ENCODE measurements around the gene LIN28B. TPM values are rescaled to one million over a fixed set of nuclear protein-coding genes. Genes with fewer than 3 reads are reported as not detected.

LIN28B gene
- total RNA-seq, 4 donors from 2014 or later: not detected

DNA sequence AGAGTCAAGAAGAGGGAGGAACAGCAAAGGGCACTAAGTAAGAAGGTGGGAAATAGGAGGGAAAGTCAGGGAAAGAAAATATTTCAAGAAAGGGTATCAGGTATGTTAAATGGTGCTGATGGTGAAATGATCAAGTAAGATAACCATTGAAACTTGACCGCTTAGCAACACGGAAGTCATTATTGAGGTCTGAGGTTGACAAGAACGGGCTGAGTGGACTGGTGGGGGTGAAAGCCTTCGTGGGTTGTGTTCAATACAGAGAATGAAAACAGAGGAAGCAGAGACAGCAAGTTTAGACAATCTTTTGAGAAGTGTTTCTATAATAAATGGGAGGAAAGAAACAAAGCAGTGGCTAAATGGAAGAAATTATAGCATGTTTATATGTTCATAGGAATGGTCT is 72.0 kb downstream of the LIN28B start:
- TF ChIP-seq, protein P1, sequence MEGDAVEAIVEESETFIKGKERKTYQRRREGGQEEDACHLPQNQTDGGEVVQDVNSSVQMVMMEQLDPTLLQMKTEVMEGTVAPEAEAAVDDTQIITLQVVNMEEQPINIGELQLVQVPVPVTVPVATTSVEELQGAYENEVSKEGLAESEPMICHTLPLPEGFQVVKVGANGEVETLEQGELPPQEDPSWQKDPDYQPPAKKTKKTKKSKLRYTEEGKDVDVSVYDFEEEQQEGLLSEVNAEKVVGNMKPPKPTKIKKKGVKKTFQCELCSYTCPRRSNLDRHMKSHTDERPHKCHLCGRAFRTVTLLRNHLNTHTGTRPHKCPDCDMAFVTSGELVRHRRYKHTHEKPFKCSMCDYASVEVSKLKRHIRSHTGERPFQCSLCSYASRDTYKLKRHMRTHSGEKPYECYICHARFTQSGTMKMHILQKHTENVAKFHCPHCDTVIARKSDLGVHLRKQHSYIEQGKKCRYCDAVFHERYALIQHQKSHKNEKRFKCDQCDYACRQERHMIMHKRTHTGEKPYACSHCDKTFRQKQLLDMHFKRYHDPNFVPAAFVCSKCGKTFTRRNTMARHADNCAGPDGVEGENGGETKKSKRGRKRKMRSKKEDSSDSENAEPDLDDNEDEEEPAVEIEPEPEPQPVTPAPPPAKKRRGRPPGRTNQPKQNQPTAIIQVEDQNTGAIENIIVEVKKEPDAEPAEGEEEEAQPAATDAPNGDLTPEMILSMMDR (IDR thresholded peaks at IDR 0.05; ENCODE audit: low read depth): no peak

GRCh38 chr6:105029581-105029980 is 72.7 kb downstream of the LIN28B start:
- TF ChIP-seq, protein P1 (IDR thresholded peaks at IDR 0.05; ENCODE audit: low read depth): no peak

- TF ChIP-seq, protein P1 (IDR thresholded peaks at IDR 0.05; ENCODE audit: low read depth): no peak
Observed at GRCh38 chr6:105034470-105034869, 77.6 kb downstream of the LIN28B start.

DNA sequence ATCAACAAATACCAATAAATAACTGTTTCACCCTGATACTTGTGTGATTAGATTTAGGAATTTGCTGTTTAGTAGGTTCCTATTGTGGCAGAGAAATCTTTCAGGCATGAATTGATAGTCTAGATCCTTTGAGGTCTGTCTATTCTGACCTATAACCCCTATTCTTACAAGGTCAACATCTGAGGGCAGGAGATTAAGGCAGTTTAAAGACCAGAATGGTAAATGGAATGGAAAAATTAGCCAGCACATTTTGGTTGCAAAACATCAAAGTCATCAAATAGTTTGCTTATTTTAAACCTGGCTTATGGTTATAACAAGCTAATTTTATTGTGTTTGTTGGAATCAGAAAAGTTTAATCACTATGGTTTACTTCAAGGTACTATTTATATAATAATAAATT is 78.4 kb downstream of the LIN28B start:
- TF ChIP-seq, protein P1 (IDR thresholded peaks at IDR 0.05; ENCODE audit: low read depth): no peak

DNA sequence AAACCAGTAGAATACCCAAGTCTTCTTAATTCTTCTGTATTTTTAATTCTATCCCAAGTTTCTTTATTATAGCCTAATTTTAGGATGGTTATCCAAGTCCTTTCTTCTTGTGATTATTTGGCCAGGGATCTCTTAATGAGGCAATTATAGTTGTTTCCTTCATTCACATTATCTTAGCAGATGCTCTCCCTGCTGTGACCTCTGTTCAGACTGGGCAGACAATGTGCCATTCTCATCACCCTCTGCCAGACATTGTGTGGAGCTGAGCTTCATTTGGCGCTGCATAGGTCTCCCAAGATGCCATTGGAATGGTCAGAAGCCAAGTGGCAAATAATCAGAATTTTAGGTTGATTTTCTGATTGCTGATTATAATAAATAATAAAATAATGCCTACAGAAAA is 79.4 kb downstream of the LIN28B start:
- TF ChIP-seq, protein P1 (IDR thresholded peaks at IDR 0.05; ENCODE audit: low read depth): no peak

DNA sequence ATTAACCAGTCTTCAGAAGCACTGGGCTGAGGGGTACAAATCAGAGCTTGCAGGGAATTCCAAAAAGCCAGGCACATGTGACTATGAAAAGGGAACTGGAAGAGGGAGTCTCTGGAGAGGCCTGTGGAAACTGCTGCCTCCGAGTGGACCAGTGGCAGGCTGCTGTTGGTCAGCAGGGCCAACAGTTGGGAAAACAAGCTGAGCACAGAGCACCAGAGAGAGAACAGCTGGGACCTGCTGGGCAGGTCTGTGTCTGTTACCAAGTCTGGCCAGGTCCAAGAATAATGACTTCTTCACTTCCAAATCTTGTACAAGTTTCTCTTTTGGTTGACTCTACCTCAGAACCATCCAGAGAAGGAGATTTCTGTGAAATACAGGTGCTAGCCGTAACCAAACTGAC is 81.4 kb downstream of the LIN28B start:
- TF ChIP-seq, protein P1 (IDR thresholded peaks at IDR 0.05; ENCODE audit: low read depth): no peak

GRCh38 chr6:105041880-105042279 is 85.0 kb downstream of the LIN28B start:
- TF ChIP-seq, protein P1 (IDR thresholded peaks at IDR 0.05; ENCODE audit: low read depth): no peak
